HG02588 (cell line): Measurements from ENCODE around the gene MCRS1.

Experiments
- ATAC-seq: cut with Tn5 transposase; IDR thresholded peaks from one replicate; pipeline ENCODE4 v1.9.1; 2021; ENCODE audit warnings: mild to moderate bottlenecking, moderate library complexity; ENCODE audit not compliant: unreplicated experiment

MCRS1 gene

GRCh38 chr12:49583366-49584094 is 15.6 kb upstream of the MCRS1 start:
- no peak for ATAC-seq

- ATAC-seq = no peak
These were observed 14.9 kb upstream of the MCRS1 start for GRCh38 chr12:49582850-49583249.

DNA sequence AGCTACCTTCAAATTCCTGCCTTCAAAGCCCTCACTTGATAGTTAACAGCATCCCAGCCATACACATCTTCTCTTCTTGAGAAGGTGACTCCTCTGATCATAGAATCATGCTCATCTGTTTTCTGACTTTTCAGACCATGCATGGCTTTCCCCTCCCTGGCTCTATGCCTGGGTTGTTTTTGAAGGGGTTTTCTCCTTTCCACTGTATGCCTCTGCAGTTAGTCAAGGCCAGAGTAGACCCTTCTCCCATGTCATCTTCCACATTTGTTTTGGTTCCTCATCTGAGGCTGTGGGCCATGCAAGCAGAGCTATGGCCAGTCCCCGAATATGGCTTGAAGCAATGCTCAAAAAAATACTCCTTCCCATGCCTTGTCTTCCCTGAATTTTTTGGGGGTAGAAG is 14.3 kb upstream of the MCRS1 start:
- no peak for ATAC-seq

GRCh38 chr12:49580572-49581535 is 12.9 kb upstream of the MCRS1 start:
- ATAC-seq = peak; percentile 45

- no peak for ATAC-seq
These were observed 10.7 kb upstream of the MCRS1 start for GRCh38 chr12:49578471-49579112.

DNA sequence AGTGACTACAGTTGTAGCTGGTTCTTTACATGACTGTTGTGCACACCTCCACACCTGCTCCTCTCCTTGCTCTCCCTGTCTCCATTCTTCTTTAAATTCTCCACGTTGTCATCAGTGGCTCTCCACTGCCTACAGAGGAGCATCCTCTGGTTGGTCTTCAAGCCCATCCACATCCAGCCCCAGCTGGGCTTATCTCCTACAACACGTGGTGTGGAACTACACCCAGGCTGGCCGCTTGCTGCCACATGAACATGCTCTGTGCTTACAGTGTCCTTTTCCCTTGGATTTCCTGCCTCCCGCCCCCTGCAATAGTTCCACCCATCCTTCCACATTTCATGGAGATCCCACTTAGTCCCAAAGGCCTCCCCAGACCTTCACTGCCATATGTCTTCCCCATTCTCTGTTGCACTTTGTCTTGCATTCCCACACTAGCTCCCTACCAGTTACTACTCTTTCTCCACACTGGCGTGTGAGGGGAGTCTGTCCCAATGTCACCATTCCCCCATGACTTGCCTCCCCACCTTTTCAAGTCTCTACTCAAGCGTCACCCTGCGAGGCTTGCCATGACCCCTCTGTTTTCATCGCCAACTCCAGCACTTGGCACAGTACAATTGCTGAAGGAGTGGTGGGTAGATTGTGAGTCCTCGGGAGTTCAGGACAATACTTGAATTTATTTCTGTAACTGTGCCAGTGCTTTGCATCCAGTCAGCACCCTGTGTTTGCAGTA is 9.8 kb upstream of the MCRS1 start:
- ATAC-seq = no peak

GRCh38 chr12:49568442-49569162 is 660 bp upstream of the MCRS1 start:
- ATAC-seq = peak; percentile 23

GRCh38 chr12:49567302-49567610 is 686 bp downstream of the MCRS1 start:
- ATAC-seq = peak; percentile 10

GRCh38 chr12:49566361-49566760 is 1.6 kb downstream of the MCRS1 start:
- no peak for ATAC-seq

DNA sequence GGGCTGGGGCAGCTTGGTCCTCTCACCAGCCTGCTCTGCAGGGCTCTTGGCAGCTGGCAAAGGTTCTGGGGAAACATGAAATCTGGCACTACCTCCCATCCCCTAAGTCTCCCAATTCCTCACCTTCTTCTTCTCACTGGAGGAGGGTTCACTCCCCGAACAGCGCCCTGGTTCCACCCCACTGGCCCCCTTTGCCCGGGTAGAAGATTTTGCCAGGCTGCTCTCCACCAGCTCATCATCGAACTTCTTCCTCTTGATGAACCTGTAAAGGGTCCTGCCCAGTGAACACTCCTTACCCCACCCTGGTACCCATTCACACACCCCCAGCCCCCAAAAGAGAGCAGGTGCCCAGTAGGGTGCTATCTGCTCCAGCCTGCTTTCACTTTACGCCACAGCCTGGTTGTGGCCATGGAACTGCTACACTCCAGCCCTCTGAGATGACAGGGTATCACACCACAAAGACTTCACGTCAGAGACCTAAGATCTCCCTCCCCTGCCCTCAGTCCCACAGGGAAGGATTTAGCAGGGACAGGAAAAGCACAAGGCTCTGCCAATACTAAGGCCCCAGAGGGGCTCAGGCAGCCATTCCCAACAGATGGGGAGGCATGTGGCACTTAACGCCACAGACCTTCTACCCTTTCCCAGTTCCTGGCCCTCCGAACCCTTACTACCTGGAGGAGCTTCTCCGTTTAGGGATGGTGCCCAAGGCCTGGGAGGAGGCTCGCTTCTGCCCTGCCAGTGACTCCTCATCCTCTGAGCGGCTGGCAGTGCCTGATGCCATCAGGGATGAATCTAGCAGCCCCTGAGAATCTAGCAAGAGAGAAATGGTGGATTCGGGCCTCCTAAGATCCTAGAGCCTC is 2.3 kb downstream of the MCRS1 start:
- no peak for ATAC-seq

- ATAC-seq = no peak
These were observed 3.1 kb downstream of the MCRS1 start for GRCh38 chr12:49564686-49565405.

- no peak for ATAC-seq
These were observed 3.8 kb downstream of the MCRS1 start for GRCh38 chr12:49563951-49564685.

DNA sequence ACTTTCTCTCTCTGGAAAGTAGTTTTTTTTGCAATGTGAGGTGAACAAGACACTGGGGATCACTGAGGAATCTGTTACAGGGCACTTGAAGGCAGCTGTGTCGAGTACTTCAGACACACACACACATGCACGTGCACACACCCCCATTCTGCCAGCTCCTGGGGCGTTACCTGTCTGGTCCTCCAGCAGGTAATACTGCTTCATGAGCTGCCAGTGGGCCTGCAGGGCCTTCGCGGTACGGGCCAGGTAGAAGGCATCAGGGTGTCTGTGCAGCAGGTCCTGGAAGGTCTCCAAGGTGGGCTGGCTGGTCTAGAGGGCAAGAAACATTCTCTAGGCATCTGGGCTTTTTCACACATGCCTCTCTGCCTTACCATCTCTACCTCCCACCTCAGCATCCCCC is 5.1 kb downstream of the MCRS1 start:
- no peak for ATAC-seq

GRCh38 chr12:49562233-49562632 is 5.7 kb downstream of the MCRS1 start:
- no peak for ATAC-seq

DNA sequence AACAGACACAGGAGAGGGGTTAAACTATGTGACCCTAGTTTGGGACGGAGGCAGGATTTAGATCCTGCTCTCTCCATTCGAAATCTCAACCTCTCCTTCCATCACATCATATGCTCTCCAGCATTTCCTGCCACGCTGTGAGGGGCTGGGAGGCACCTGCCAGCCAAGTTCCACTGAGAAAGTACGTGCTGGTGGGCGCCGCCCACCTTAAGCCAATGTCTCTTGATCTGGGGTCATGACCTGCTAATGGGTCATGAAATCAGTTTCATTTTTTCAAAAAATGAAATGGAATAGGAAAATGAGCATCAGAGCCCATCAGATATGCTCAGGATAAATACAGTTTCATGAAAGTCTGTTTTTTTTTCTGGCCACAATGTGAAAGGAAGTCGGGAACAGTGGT is 7.2 kb downstream of the MCRS1 start:
- ATAC-seq = no peak

DNA sequence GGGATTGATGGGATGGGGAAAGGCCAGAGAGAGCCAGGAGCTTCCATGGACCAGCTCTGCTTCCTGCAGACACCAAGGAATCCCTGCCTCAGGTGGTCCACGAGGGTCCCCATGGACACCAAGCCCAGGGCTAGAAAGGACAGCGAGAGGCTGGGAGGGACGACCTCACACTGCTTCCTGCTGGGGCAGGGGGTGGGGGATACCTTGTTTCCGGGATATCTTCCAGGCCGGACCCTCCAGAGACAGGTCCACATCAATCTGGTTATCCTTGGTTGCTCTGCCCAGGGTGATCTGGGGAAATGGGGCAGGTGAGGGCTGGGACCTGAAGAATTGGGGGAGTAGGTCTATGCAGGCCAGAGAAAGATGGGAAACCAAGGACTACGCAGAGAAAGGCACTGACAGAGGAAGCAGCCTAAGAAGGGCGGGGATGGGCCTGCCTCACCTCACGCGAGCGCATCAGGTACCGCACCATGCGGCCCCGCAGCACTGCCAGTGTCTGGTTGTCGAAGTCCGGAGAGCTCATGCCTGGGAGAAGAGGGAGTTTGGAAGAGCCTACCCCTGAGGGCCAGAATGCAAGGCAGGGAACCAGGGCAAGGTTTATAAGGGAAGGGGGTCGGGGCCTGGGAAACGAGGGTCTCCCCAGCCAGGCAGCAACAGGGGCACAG is 8.8 kb downstream of the MCRS1 start:
- no peak for ATAC-seq

- ATAC-seq = no peak
These were observed 9.4 kb downstream of the MCRS1 start for GRCh38 chr12:49558526-49558925.

DNA sequence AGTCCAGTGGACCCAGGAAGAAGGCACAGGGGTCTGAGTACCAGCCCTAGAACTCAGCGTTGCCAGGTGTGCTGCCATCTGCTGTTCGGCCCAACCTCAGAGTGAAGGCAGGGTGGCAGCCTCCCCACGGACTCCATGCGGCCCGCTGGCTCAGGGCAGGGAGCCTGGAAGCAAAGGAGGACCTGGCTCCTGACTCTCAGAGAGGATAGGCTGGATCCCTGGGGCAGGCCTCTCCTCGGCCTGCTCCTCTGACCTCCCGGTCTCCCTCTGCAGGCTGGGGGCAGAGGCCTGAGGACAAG is 10.1 kb downstream of the MCRS1 start:
- ATAC-seq = no peak
